PC-9 (cell line): ENCODE results near the gene SFT2D3. TPM values are rescaled to one million over a fixed set of nuclear protein-coding genes. Genes with fewer than 3 reads are reported as not detected.

Source experiments
- BruUV-seq: library from RNA; stranded (reverse); fragments of 400-500 nt; replicated peaks from 2 replicates; lab custom pipeline; 2021; lab: Mats Ljungman, UMichigan
- CTCF ChIA-PET: fragments of 300-600 bp; sonication (Branson Sonifier 250); formaldehyde crosslinking; loops from one replicate; lab custom pipeline; 2022; ENCODE audit warnings: antibody characterized with exemption; lab: Charles Lee
- POLR2A ChIA-PET: fragments of 300-600 bp; sonication (Branson Sonifier 250); formaldehyde crosslinking; loops from one replicate; lab custom pipeline; 2022; ENCODE audit warnings: antibody characterized with exemption; ENCODE audit not compliant: unreplicated experiment; lab: Charles Lee
- DNase-seq, 2 experiments: peaks; one replicate each; pipeline versions ENCODE4 v3.0.0 to v3.0.0-alpha.2; 2015 to 2022; ENCODE audit warnings: mixed read lengths in 1 of 2
- H2AFZ ChIP-seq: fragments of 200-600 bp; sonication (generic); 2 replicates; pipeline ENCODE4 v1.8.1; 2017; ENCODE audit warnings: antibody characterized with exemption
- H3F3A ChIP-seq: fragments of 200-600 bp; sonication (generic); 2 replicates; pipeline ENCODE4 v1.8.1; 2017; ENCODE audit warnings: antibody characterized with exemption, mild to moderate bottlenecking, low read depth; ENCODE audit not compliant: insufficient read depth
- H3K27ac ChIP-seq: fragments of 200-600 bp; sonication (generic); 2 replicates; pipeline ENCODE4 v1.6.1; 2016; ENCODE audit warnings: mixed run types
- H3K27me3 ChIP-seq: fragments of 200-600 bp; sonication (generic); 2 replicates; pipeline ENCODE4 v1.6.1; 2016; ENCODE audit warnings: low read depth, mixed run types; ENCODE audit not compliant: insufficient read depth
- H3K36me3 ChIP-seq: fragments of 200-600 bp; sonication (generic); 2 replicates; pipeline ENCODE4 v1.6.1; 2016; ENCODE audit warnings: low read depth, mixed run types
- H3K4me1 ChIP-seq: fragments of 200-600 bp; sonication (generic); replicated peaks from 2 replicates; pipeline ENCODE4 v1.6.1; 2016; ENCODE audit warnings: mixed run types; ENCODE audit not compliant: insufficient read depth
- H3K4me2 ChIP-seq: fragments of 200-600 bp; sonication (generic); 2 replicates; pipeline ENCODE4 v1.6.1; 2017; ENCODE audit warnings: mixed run types
- H3K4me3 ChIP-seq: fragments of 200-600 bp; sonication (generic); 2 replicates; pipeline ENCODE4 v1.6.1; 2016; ENCODE audit warnings: mixed run types
- H3K79me2 ChIP-seq: fragments of 200-600 bp; sonication (generic); 2 replicates; pipeline ENCODE4 v1.6.1; 2017; ENCODE audit warnings: low read depth, mixed run types
- H3K9me2 ChIP-seq: fragments of 200-600 bp; sonication (generic); 2 replicates; pipeline ENCODE4 v1.8.1; 2017; ENCODE audit warnings: mild to moderate bottlenecking; ENCODE audit not compliant: insufficient read depth
- H3K9me3 ChIP-seq: fragments of 200-600 bp; sonication (generic); 2 replicates; pipeline ENCODE4 v1.8.1; 2016; ENCODE audit warnings: low read depth; ENCODE audit not compliant: insufficient read depth
- H4K20me1 ChIP-seq: fragments of 200-600 bp; sonication (generic); 2 replicates; pipeline ENCODE4 v1.8.1; 2017; ENCODE audit not compliant: insufficient read depth
- EZH2 ChIP-seq: fragments of 200-600 bp; sonication (generic); IDR thresholded peaks from 2 replicates; pipeline ENCODE4 v1.8.0; 2017; ENCODE audit warnings: antibody characterized with exemption, low read depth
- intact Hi-C: fragments of 100-400 bp; cut with micrococcal nuclease; formaldehyde crosslinking; loops from one replicate; pipeline ENCODE4 v1.10.0; 2022; ENCODE audit not compliant: unreplicated experiment
- total RNA-seq: library from RNA; stranded (reverse); gene quantifications from 2 replicates; pipeline ENCODE4 v1.2.3, GENCODE V29; 2021
- TF ChIP-seq, protein P1 (sequence below): fragments of 200-600 bp; sonication (generic); conservative IDR thresholded peaks from 2 replicates; pipeline ENCODE4 v1.6.1; 2017; ENCODE audit warnings: mixed run types, antibody characterized with exemption, mild to moderate bottlenecking, moderate library complexity

The SFT2D3 gene
- total RNA-seq, 1 experiment from 2014 or later = 7.3 TPM

DNA sequence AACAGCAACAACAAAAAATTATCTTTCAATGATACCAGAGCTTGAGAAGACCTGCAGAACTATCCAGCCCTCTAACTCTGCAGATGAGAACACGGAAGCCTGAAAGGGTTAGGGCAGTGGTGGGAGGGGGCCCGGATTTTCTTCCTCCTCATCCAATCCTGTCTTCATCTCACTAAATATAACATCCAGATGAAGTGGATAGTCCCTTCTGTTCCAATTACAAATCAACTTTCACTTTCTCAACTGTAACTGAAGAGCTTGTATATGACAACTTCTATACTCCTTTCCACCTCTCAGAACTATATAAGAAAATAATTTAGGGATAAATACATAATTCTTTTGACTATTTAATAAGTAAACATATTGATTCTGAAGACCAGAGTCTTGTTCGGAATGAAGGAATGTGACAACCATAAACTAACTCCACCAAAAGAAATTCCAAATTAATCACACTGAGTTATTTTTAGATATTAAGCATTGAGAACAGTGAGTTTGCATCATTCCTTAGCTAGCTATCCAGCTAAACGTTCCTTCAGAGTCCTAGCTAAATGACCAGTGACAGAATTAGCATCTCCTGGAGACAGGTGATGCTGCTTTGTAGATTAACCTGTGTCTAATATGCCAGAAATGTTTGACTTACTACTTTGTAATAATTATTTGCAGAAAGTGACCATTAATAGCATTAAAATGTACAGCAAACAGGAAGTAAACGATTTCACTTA is 32.7 kb downstream of the SFT2D3 start:
- Histone ChIP-seq H3K79me2 (no peaks in the 10 kb centered on the region), H3K27ac (no peak overlapping the region), H3K36me3 (no peaks in the 10 kb centered on the region), H3K4me2 (no peak overlapping the region), H3K9me3 (no peaks in the 10 kb centered on the region), H3K27me3 (no peaks in the 10 kb centered on the region), H3K4me3 (no peak overlapping the region), H2AFZ (no peak overlapping the region), H3K9me2 (no peaks in the 10 kb centered on the region), H4K20me1 (no peaks in the 10 kb centered on the region), H3K4me1 (no peaks in the 10 kb centered on the region), H3F3A (peaks cover 13% of the 10 kb centered on the region)
- intact Hi-C loops = no loop called here
- DNase-seq = no peak
- ChIA-PET CTCF (interaction anchor here (0.5 kb wide), 1 partner anchor 10 kb away, joined by 3 read pairs; no protein-coding TSS in a partner anchor), POLR2A (interaction anchor here (0.6 kb wide), 1 partner anchor 16 kb away, joined by 3 read pairs; no protein-coding TSS in a partner anchor)
- no TSS peak for BruUV-seq
- TF ChIP-seq EZH2 = no peak
- TF ChIP-seq, protein P1, sequence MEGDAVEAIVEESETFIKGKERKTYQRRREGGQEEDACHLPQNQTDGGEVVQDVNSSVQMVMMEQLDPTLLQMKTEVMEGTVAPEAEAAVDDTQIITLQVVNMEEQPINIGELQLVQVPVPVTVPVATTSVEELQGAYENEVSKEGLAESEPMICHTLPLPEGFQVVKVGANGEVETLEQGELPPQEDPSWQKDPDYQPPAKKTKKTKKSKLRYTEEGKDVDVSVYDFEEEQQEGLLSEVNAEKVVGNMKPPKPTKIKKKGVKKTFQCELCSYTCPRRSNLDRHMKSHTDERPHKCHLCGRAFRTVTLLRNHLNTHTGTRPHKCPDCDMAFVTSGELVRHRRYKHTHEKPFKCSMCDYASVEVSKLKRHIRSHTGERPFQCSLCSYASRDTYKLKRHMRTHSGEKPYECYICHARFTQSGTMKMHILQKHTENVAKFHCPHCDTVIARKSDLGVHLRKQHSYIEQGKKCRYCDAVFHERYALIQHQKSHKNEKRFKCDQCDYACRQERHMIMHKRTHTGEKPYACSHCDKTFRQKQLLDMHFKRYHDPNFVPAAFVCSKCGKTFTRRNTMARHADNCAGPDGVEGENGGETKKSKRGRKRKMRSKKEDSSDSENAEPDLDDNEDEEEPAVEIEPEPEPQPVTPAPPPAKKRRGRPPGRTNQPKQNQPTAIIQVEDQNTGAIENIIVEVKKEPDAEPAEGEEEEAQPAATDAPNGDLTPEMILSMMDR = no peak

DNA sequence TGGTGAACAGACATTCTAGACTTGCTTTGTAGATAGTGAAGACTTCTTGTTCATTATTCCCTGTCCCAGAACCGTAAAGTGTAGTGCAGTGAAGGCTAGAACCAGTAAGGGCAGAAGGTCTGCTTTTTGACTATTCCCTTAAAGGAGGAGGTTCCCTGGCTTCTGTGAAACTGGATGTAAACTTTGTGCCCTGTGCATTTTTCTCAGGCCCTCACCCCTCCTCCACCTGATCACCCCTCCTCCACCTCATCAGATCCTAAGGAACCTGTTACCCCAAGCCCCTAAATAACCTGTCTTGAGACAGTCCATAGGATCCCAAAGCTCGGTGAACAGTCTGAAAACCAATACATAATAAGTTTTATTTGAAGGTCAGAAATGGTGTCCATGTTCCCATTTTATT is 33.7 kb downstream of the SFT2D3 start:
- H3K4me3 ChIP-seq = no peak overlapping the region
- POLR2A ChIA-PET = no interaction called here
- no peak overlapping the region for H3K27ac ChIP-seq
- no TSS peak for BruUV-seq
- H3F3A ChIP-seq = peaks cover 13% of the 10 kb centered on the region
- TF ChIP-seq EZH2 = no peak
- TF ChIP-seq, protein P1 = no peak
- H3K4me1 ChIP-seq = no peaks in the 10 kb centered on the region
- no peak overlapping the region for H2AFZ ChIP-seq
- intact Hi-C loops = no loop called here
- no peaks in the 10 kb centered on the region for H3K36me3 ChIP-seq
- CTCF ChIA-PET = no interaction called here
- DNase-seq = no peak
- H3K4me2 ChIP-seq = no peak overlapping the region
- no peaks in the 10 kb centered on the region for H3K9me2 ChIP-seq
- no peaks in the 10 kb centered on the region for H3K9me3 ChIP-seq
- no peaks in the 10 kb centered on the region for H4K20me1 ChIP-seq
- H3K27me3 ChIP-seq = no peaks in the 10 kb centered on the region
- no peaks in the 10 kb centered on the region for H3K79me2 ChIP-seq

DNA sequence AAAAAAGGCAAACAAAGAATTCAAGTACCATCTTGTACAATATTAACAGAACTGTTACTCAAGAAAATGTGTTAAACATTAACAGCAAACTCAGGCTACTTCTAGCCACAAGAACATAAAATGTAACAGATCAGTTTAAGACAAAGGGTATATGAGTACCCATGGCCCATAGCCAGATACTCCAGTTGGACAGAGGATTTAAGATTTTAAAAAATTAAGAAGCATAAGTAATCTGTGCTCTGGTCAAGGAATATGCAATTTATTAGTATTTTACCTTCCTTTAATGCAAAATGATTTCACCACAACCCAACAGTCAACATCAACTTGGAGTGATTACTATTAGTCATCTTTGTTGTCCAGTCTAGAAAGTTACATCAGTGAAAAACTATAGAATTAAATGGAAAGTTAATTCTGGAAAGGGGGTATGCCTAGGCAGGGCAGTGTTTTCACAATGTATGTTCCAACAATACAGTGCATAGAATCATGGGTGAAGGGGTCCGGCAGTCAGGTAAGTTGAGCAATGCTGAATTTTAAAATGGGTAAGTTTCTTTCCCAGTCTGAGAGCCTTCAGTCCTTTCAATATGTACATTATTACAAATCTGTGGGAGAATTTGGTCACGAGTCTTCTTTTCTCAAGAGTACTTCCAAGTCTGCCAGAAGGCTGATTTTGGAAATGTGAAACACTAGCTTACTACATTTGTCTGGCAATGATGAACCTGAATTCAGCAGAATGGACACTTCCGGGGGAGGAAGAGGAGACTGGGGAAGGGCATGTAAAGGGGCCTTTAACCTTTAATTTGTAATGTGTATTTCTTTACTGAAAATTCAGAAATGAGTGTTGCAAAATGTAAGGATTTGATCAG is 34.5 kb downstream of the SFT2D3 start:
- no peaks in the 10 kb centered on the region for H3K9me3 ChIP-seq
- BruUV-seq = no TSS peak
- intact Hi-C loops = no loop called here
- H3K4me3 ChIP-seq = no peak overlapping the region
- H3K27ac ChIP-seq = no peak overlapping the region
- no peaks in the 10 kb centered on the region for H3K4me1 ChIP-seq
- no peak for DNase-seq
- peaks cover 13% of the 10 kb centered on the region for H3F3A ChIP-seq
- H4K20me1 ChIP-seq = no peaks in the 10 kb centered on the region
- H3K27me3 ChIP-seq = no peaks in the 10 kb centered on the region
- H3K36me3 ChIP-seq = no peaks in the 10 kb centered on the region
- TF ChIP-seq EZH2 = no peak
- TF ChIP-seq, protein P1 = no peak
- H3K9me2 ChIP-seq = no peaks in the 10 kb centered on the region
- H2AFZ ChIP-seq = no peak overlapping the region
- H3K79me2 ChIP-seq = no peaks in the 10 kb centered on the region
- POLR2A ChIA-PET = no interaction called here
- H3K4me2 ChIP-seq = no peak overlapping the region
- CTCF ChIA-PET = no interaction called here
